Panc1 (cell line): ENCODE results near the gene SLCO4A1. TPM values are rescaled to one million over a fixed set of nuclear protein-coding genes. Genes with fewer than 3 reads are reported as not detected.
A peak's percentile ranks its signal among the peaks of the same experiment; 100 is the strongest.

Experiments used
- ATAC-seq: fragments of 200-7000 bp; cut with Tn5 transposase; 2 replicates; pipeline ENCODE4 v1.9.1; 2020; ENCODE audit warnings: mild to moderate bottlenecking, moderate library complexity
- BruUV-seq: library from RNA; stranded (reverse); fragments of 400-500 nt; replicated peaks from 2 replicates; lab custom pipeline; 2021; lab: Mats Ljungman, UMichigan
- CTCF ChIA-PET: fragments of 300-600 bp; sonication (Branson Sonifier 250); formaldehyde crosslinking; loops from one replicate; lab custom pipeline; 2022; ENCODE audit warnings: antibody characterized with exemption; lab: Charles Lee
- POLR2A ChIA-PET: fragments of 300-600 bp; sonication (Branson Sonifier 250); formaldehyde crosslinking; loops from one replicate; lab custom pipeline; 2022; ENCODE audit warnings: antibody characterized with exemption; lab: Charles Lee
- DNase-seq: peaks from one replicate; pipeline ENCODE4 v3.0.0-alpha.2; 2010; ENCODE audit warnings: low read depth, low spot score
- H3K27ac ChIP-seq: 2 replicates; pipeline ENCODE4 v1.5.1; 2011; ENCODE audit warnings: mild to moderate bottlenecking, low read length, inconsistent platforms
- H3K27me3 ChIP-seq: fragments of 200-500 bp; sonication (Bioruptor generic); 2 replicates; pipeline ENCODE4 v1.6.0; 2014; ENCODE audit warnings: low read length, inconsistent platforms; ENCODE audit not compliant: control insufficient read depth, insufficient read depth
- H3K36me3 ChIP-seq: fragments of 200-500 bp; sonication (Bioruptor generic); 2 replicates; pipeline ENCODE4 v1.5.1; 2014; ENCODE audit warnings: inconsistent platforms, mild to moderate bottlenecking, low read length, moderate library complexity; ENCODE audit not compliant: control insufficient read depth, insufficient read depth
- H3K4me1 ChIP-seq: 2 replicates; pipeline ENCODE4 v1.5.1; 2011; ENCODE audit warnings: inconsistent platforms, mild to moderate bottlenecking, low read length, moderate library complexity; ENCODE audit not compliant: control insufficient read depth, insufficient read depth
- H3K4me3 ChIP-seq, 2 experiments: 2 replicates each; pipeline ENCODE4 v1.5.1; 2011 to 2012; ENCODE audit warnings: low read depth in 2 of 2, low read length in 2 of 2, mild to moderate bottlenecking in 2 of 2, inconsistent platforms in 1 of 2, moderate library complexity in 1 of 2
- H3K9me3 ChIP-seq: fragments of 200-500 bp; sonication (Bioruptor generic); 2 replicates; pipeline ENCODE4 v1.5.1; 2014; ENCODE audit warnings: low read depth, mild to moderate bottlenecking, inconsistent platforms, low read length, moderate library complexity; ENCODE audit not compliant: control insufficient read depth, insufficient read depth
- POLR2AphosphoS5 ChIP-seq: IDR thresholded peaks from 2 replicates; pipeline ENCODE4 v1.6.1; 2012; ENCODE audit warnings: mild to moderate bottlenecking, low read depth, low read length, moderate library complexity
- SIN3A ChIP-seq: IDR thresholded peaks from 2 replicates; pipeline ENCODE4 v1.6.1; 2012; ENCODE audit warnings: low read depth, mild to moderate bottlenecking, low read length, moderate library complexity, borderline replicate concordance; ENCODE audit not compliant: insufficient read depth
- TCF7L2 ChIP-seq: IDR thresholded peaks from 2 replicates; pipeline ENCODE4 v1.6.1; 2011; ENCODE audit warnings: mild to moderate bottlenecking, low read depth, low read length, inconsistent platforms
- in situ Hi-C: cut with HindIII; loops from 2 replicates; pipeline ENCODE4 v1.10.0; 2016; ENCODE audit warnings: low sequenced_read_pairs, low pct_unique_long_range_greater_than_20kb
- intact Hi-C: fragments of 100-400 bp; cut with micrococcal nuclease; formaldehyde crosslinking; loops from one replicate; pipeline ENCODE4 v1.10.0; 2022; ENCODE audit not compliant: unreplicated experiment
- total RNA-seq: library from RNA; stranded (reverse); gene quantifications from one replicate; pipeline ENCODE4 v1.2.1, GENCODE V29; 2021; ENCODE audit not compliant: unreplicated experiment
- TF ChIP-seq, protein P1 (sequence below): fragments of 450-650 bp; IDR thresholded peaks from 2 replicates; pipeline ENCODE4 v1.5.1; 2017; ENCODE audit warnings: mild to moderate bottlenecking
- TF ChIP-seq, protein P2 (sequence below), 2 experiments: IDR thresholded peaks; 2 replicates each; pipeline ENCODE4 v1.6.1; 2011 to 2012; ENCODE audit warnings: low read depth in 2 of 2, control low read depth in 1 of 2, low read length in 1 of 2, mild to moderate bottlenecking in 1 of 2, moderate library complexity in 1 of 2; ENCODE audit not compliant: insufficient read depth in 1 of 2

SLCO4A1 gene
- total RNA-seq, 1 experiment from 2014 or later: 167 TPM

GRCh38 chr20:62661647-62662046 is 19.3 kb downstream of the SLCO4A1 start:
- ChIA-PET CTCF (no interaction called here), POLR2A (no interaction called here)
- Histone ChIP-seq H3K4me3 (no peak overlapping the region), H3K36me3 (0 out of 2 replicates have a peak, but pooled peaks cover 3% of the 10 kb centered on the region), H3K9me3 (no peaks in the 10 kb centered on the region), H3K27me3 (no peaks in the 10 kb centered on the region), H3K4me1 (peaks cover 84% of the 10 kb centered on the region), H3K27ac (peak overlapping the region; percentile 80)
- no peak for DNase-seq
- in situ Hi-C loops (no loop called here), intact Hi-C loops (no loop called here)
- ATAC-seq: no peak
- BruUV-seq: no TSS peak
- TF ChIP-seq TCF7L2 (no peak), SIN3A (no peak), POLR2AphosphoS5 (no peak)
- TF ChIP-seq, protein P1, sequence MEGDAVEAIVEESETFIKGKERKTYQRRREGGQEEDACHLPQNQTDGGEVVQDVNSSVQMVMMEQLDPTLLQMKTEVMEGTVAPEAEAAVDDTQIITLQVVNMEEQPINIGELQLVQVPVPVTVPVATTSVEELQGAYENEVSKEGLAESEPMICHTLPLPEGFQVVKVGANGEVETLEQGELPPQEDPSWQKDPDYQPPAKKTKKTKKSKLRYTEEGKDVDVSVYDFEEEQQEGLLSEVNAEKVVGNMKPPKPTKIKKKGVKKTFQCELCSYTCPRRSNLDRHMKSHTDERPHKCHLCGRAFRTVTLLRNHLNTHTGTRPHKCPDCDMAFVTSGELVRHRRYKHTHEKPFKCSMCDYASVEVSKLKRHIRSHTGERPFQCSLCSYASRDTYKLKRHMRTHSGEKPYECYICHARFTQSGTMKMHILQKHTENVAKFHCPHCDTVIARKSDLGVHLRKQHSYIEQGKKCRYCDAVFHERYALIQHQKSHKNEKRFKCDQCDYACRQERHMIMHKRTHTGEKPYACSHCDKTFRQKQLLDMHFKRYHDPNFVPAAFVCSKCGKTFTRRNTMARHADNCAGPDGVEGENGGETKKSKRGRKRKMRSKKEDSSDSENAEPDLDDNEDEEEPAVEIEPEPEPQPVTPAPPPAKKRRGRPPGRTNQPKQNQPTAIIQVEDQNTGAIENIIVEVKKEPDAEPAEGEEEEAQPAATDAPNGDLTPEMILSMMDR: no peak
- TF ChIP-seq, protein P2, sequence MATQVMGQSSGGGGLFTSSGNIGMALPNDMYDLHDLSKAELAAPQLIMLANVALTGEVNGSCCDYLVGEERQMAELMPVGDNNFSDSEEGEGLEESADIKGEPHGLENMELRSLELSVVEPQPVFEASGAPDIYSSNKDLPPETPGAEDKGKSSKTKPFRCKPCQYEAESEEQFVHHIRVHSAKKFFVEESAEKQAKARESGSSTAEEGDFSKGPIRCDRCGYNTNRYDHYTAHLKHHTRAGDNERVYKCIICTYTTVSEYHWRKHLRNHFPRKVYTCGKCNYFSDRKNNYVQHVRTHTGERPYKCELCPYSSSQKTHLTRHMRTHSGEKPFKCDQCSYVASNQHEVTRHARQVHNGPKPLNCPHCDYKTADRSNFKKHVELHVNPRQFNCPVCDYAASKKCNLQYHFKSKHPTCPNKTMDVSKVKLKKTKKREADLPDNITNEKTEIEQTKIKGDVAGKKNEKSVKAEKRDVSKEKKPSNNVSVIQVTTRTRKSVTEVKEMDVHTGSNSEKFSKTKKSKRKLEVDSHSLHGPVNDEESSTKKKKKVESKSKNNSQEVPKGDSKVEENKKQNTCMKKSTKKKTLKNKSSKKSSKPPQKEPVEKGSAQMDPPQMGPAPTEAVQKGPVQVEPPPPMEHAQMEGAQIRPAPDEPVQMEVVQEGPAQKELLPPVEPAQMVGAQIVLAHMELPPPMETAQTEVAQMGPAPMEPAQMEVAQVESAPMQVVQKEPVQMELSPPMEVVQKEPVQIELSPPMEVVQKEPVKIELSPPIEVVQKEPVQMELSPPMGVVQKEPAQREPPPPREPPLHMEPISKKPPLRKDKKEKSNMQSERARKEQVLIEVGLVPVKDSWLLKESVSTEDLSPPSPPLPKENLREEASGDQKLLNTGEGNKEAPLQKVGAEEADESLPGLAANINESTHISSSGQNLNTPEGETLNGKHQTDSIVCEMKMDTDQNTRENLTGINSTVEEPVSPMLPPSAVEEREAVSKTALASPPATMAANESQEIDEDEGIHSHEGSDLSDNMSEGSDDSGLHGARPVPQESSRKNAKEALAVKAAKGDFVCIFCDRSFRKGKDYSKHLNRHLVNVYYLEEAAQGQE (IDR thresholded peaks at IDR 0.05; ENCODE audit: insufficient read depth in 1 of 2, low read depth in 2 of 2, low read length in 1 of 2): no peak

DNA sequence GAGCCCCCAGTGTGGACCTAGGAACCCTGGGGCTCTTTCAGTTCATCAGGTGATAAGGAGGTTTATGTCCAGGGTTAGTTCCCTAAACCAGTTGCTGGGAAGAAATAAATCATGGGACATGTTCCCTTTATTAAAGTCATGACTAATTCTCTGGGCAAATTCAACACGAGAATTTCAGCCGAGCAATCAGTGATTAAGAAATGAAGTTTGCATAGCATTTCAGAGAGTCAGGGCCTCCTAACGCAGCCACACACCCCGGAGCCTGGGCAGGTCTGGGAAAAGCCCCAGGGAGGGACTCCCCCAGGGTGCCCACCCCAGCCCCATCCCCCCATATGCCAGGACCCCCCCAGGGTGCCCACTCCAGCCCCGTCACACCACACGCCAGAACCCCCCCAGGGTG is 20.1 kb downstream of the SLCO4A1 start:
- CTCF ChIA-PET: no interaction called here
- peak overlapping the region; percentile 80 for H3K27ac ChIP-seq
- peaks cover 84% of the 10 kb centered on the region for H3K4me1 ChIP-seq
- POLR2A ChIA-PET: interaction anchor here (0.6 kb wide), 1 partner anchor 10 kb away, joined by 3 read pairs; no protein-coding TSS in a partner anchor
- no TSS peak for BruUV-seq
- intact Hi-C loops: no loop called here
- no peaks in the 10 kb centered on the region for H3K27me3 ChIP-seq
- H3K9me3 ChIP-seq: no peaks in the 10 kb centered on the region
- ATAC-seq: no peak
- TF ChIP-seq SIN3A (no peak), POLR2AphosphoS5 (no peak), TCF7L2 (no peak)
- TF ChIP-seq, protein P1: no peak
- TF ChIP-seq, protein P2 (IDR thresholded peaks at IDR 0.05; ENCODE audit: insufficient read depth in 1 of 2, low read depth in 2 of 2, low read length in 1 of 2): no peak
- H3K36me3 ChIP-seq: 0 out of 2 replicates have a peak, but pooled peaks cover 3% of the 10 kb centered on the region
- in situ Hi-C loops: no loop called here
- no peak overlapping the region for H3K4me3 ChIP-seq
- no peak for DNase-seq
